ENCODE results near the gene CDH23.

The CDH23 gene

DNA sequence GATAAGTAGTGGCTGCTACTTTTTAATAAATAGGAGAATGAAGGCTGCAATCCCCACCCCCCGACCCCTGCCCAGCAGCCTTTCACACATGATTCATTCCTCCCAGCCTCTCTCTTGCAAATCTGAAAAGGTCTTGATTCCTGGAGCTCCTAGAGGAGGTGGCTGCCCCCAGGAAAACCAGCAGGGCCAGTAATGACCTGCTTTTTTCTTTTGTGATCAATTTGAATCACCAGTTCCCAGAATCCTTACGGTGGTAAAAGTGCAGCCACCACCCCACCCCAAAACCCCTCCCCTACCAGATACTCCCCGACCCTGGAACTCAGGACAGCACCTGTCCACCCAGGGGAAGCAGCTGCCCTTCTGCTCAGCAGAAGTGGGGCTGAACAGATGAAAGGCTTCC, 213.9 kb downstream of the CDH23 start:
- no peak for DNase-seq

DNA sequence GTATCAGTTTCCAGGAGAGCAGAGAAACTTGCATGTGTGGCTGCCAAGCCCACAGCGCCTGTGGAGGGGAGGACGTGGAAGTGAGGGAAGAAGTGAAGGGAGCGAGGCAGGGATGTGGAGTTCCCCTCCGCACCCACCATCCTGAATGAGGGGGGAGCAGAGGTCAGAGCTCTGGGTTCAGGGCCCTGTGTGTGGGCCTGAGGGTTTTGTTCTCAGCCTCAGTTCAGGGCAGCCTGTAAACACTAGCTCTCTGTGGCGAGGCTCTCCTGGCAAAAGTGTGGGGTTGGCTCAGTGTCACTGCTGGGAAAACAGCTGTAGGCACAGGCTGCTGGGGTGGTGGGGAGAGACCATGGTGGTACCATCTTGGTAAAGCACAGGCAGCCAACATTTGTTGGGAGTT, 214.4 kb downstream of the CDH23 start:
- DNase-seq = no peak

DNA sequence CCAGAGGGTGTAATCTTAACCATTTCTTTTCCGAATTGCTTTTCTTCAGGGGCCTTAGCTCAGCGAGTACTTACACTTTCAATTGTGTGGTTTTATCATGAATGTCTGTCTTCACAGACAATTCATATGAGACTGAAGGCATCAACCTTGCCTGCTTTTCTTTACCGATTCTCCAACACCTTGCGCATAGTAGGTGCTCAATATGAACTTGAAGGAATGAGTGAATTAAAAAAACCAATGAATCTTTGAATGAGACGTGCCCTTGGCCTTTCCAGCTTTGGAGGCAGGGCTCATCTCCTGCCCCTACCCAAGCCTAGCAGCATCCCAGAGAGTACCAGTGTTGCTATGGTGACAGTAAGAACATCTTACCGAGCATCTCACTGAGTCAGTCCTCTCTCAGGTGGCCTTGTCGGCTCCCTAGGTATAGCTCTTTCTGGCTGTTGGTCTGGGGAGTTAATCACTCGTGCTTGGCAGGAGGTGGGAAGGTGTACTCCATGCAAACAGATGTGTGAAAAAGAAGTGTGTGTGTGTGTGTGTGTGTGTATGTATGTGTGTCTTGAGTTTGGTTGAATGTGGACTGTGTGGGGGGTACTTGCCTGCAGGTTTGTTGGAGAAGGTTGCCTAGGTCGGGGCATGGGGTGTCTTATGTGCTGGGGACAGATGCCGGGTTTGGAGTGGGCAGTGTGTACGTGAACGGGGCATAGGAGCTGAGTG, 215.1 kb downstream of the CDH23 start:
- no peak for DNase-seq

DNA sequence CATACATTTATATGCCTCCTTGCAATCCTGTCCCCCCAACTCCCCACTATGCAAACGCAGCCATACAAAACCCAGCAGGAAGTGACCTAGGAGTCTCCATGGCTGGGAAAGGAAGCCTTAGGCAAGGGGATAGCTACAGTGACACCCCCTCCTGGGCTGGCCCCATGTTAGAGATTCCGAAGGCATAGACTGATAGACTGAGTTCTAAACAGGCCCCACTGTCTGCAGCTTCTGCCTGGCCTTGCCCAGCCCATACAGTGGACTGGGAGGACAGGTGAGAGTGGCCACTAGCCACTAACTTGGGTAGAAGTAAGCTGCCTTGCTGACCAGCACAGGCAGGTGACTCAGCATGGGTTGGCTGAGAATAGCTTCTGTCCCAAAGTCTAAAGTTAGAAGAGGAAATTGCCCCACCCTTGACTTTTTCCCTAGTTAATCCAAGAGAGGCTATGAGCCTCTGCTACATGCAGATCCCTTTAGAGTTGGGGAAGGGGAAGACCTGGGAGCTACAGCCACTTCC, 216.6 kb downstream of the CDH23 start:
- DNase-seq = no peak

DNA sequence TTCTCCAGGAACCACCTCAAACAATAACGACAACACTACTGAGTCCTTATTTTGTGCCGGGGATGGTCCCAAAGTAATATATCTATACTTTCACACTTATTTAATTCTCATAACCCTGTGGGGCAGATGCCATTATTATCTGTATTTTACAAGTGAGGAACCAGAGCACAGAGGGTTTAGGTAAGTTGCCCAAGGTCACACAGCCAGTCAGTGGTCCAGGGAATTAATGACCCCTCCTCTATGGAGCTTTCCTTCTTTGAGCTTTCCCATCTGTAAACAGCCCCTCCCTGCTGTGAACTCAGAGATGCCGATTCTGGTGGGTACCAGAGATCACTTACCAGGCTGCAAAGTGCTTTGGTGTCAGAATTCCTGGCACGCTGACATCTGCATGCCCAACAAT, 217.2 kb downstream of the CDH23 start:
- no peak for DNase-seq

DNA sequence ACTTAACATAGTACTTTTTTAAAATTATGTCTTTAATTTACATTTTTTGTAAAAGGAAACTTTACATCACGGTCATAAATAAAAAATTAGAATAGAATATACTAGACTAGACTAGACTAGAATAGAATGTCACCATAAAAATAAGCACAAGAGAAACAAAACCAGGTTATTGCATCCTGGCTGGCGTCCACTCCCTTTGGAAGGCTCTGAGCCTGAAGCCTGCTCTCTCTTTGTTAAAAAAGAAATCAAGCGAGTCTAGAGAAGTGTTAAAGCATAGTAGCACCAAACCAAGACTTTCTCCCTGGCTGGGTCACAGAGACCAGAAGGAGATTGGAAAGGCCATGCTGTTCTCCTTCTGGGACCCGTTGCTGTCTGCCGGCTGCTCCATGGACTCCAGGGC, 218.2 kb downstream of the CDH23 start:
- DNase-seq = no peak

DNA sequence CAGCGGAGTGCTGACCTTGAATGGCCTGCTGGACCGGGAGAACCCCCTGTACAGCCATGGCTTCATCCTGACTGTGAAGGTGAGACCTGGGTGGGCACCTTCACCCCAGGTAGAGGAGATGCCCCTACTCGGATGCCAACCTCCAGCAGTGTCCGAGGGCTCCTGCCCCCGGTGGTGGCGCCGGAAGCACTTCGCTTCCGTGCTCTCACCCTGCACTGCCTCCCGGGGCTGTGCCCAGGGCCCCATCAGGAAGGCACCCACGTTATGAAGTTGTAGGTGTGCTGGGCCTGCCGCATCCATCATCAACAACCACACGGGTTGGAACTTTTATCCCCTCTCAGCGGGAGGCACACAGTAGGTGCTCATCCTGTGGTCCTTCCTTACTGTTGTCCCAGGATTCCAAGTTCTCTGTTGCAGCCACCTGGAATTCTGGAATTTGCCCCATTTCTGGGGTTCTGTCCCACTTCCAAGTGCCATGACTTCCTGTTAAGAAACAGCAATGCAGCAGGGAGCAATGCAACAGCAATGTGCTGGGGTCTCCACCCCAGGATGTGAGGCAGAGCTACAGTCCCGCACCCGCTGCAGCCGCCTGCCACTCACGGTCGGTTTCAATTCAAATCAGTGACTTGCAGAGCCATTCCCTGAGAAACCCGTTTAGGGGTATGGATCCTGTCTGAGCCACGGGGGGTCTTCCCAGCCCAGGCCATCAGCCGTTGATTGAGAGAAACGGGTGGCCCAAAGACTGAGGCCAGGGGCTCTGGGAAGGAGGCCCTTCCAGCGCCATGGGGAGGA, 219.0 kb downstream of the CDH23 start:
- no peak for DNase-seq

DNA sequence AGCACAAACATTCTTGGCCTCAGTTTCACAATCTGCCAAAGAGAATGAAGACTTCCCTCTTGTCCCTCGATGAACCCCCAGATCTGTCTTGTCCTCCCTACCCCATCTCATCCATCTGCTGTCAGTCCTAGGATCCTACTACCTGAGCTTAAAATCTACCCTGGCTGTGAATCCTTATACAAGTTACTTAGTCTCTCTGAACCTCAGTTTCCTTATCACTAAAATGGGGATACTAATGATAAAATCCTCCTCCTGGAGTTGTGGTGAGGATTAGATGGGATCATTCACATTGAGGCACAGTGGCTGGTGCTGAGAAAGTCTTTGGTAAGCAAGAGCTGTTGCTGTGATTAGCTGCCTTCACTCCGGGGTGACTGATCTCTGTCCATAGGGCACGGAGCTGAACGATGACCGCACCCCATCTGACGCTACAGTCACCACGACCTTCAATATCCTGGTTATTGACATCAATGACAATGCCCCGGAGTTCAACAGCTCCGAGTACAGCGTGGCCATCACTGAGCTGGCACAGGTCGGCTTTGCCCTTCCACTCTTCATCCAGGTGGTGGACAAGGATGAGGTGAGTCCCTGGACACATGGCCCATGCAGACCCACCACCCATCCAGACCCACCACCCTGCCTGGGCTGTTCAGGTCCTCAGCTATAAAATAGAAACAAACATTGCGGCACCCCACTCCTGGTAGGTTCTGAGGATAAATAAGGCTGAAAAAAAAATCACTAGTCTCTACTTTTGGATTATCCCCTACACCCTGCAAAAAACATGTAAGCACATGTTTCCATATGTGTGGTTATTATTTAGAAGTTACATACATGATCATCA, 220.3 kb downstream of the CDH23 start:
- DNase-seq = no peak

DNA sequence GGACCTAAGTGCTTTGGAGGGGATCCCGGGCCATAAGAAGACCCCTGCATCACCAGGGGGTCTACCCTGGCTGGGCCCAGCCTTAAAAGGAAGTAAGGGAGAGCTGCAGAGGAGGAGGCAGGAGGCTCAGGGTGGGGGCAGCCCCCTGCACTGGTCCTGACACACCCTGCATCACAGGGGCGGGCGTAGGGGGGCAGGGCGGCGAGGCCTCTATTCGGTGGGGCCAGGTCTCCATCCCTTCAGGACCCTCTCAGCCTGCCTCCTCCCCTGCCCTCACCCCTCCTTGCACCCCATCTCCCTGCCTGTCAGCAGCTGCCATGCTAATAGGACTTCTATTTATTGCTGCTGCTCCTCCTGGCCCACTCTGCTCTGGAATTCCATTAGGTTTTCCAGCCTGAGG, 221.5 kb downstream of the CDH23 start:
- no peak for DNase-seq

DNA sequence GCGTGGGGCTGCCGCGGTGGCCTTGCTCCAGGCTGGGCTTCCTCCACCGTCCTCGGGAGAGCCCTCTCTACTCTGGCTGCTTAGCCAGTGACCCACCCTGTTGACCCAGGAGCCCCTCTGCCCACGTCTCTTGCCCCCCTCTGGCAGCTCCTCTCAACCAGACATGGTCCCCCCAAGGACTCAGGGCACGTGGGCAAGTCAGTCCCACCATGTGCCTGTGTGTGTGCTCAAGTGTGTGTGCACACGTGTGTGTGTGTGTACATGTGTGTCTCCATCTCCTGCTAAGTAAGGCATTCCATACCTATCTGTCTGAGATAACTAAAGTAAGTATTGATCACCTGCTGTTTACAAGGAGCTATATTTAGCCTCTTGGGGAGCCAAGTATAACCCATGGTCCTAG, 221.9 kb downstream of the CDH23 start:
- no peak for DNase-seq

DNA sequence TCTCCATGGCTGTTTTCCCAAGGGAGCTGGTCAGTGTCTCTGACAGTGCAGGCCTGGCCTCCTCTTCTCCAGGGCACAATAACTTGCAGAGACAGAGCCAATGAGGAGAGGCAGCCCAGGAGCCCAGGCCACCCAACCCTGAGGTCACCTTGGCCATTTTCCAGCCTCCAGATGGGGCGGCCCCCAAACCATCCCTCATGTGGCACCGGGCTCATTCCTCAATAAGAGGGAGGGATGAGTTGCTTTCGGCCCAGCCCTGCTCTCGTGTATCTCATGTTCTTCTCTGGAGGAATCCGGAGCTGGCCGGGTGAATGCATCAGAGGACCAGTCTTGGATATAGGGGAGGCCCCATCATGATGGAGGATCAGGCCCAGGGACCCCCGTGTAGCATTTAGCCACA, 223.9 kb downstream of the CDH23 start:
- no peak for DNase-seq

DNA sequence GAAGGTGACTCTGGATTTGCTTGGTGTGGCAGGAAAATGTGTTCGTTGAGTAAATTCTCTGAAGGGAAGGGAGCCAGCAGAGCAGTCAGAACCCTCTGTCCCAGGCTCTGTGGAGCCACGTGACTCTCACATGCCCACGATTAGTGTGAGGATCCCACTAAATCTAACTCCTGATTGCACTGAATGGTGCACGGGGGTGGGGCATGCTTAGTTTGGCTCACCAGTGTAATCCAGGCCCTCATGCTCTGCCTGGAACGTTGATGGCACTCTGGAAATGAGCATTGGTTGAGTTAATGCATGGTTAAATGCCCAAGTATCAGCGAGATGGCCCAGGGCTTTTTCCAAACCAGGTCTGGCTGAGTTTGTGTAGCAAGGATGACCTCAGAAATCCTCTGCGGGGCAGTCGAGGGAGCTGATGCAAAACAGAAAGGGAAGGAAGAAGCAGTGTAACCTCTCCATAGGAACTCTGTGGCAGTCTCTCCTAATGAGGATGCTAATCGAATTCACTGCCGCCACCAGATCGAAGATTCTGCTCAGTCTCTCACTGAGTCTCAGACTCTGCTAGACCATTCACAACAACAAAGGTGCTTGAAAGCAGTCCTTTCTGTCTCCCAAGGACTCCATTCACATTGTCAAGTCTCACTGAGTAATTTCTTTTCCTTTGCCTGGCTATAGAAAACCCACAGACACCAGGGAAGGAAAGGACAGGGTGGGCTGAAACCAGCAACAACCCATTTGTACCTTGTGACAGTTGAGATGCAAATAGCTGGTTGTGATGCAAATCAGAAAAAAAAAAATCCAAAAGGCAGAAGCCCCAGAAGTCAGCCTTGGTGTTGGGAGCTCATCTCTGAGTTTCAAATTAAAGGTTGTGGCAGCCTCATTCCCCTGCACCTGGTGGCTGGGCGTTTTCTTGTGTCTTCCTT, 224.8 kb downstream of the CDH23 start:
- no peak for DNase-seq

DNA sequence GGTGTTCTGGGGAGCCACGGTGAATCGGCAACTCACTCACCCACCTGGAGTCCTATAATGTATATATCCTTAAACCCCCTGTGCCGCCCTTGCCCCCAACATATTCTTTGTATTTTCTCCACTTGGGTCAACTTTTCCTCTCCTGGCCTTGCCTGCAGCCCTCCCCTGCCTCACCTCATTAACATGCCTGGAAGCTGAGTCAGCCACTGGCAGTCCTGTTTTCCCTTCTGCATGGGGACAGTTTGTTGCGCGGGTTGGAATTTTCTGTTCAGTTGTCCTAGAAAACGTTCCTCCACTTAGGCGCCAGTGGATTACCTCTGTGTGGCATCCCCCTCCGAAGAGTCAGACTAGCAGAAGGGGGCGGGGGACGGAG, 225.4 kb downstream of the CDH23 start:
- DNase-seq = peak; percentile 60

DNA sequence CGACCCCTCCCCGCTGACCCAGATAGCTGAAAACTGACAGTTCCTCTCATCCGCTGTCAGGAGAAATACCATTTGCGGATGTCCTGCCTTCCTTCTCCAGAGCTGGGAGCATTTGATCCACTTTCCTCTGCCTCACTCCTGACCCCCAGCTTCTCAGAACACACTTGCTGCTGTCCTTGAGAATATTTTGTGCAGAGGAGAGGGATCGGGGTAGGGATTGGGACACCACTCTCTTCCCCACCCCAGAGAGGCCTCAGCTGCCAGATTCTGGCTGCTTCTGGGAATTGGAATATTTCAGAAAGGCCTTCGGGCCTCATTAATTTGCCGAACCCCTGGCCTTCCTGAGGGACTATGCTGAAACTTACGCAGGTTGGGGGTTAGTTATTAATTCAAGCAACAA, 225.9 kb downstream of the CDH23 start:
- DNase-seq = no peak

DNA sequence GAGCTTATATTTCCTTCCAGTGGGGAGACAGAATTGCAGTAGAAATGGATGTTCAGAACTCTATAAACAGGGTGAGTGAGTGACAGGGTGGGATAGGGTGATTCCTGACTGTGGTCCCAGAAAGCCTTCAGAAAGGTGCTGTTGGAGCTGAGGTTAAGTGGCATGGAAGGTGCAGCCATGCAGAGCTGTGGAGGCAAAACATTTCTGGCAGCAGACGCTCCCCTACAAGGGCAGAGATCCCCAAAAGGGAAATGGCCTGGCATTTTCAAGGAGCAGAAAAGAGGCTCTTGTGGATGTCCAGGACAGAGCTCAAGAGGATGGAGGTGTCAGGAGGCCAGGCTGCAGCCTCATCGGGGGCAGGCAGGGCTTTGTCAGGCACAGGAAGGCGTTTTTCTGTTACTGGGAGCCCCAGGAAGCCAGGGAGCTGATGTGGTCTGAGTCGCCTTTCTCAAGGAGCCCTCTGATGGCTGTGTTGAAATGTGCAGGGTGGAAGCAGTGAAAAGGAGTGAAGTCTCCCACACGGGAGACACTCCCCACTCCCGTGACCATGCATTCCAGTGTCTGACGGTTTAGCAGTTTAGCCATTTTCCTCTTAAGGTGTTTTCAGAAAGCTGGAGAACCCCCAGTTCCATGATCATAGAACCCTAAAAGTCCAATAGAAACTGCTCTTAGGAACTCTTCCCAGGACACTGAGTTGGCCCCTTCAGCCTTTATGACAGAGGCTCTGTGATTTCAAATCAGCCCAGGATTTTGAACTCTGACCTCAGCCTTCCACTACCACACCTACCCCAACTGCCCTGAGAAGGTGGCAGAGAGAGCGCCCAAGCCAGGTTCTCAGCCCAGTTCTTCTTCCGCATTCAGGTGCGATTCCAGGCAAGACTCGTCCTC, 226.6 kb downstream of the CDH23 start:
- DNase-seq = peak; percentile 61

DNA sequence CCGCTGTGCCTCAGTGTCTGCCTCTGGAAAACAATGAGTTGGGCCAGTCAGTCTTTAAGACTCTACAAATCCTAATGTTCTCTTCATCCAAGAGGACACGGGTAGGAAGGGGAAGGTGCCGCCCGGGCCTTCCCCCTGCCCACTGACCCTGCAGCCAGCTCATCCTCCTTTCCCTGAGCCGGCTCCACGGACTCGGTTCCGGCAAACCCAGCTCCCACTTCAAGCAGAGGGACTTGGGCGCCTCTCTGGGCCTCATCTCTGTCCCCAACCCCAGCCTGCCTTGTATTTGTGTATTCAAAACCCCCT, 227.2 kb downstream of the CDH23 start:
- DNase-seq = no peak

DNA sequence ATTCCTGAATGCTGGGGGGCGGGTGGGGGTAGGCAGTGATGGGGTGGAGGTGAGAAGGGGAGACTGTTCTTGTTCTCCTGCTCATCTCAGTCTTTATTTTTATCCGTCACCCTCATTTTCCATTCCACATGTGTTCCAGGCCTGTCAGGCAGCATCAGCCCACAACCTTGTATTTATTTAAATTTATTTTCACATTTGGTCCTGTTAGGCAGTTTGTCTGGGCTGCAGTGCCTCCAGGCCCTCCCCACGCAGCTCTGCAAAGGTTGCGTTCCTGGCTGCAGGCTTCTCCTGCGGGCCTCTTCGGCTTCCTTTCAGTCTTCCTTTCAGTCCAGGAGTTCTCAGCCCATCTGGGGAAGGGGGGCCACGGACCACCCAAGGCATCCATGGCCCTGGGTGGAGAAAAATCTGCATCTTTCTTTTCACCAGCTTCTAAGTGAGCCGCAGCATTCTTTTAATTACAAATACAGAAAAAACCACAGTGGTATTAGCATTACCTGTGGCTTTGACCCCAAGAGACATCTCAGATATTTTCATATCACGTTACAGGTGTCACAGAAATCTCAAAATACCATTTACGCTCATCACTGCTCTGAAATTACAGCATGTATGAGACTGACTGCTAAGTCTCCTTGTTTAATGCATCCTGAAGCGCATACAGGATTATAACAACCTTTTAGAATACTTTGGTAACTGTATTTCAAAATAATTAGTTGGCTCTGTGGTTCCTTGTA, 228.9 kb downstream of the CDH23 start:
- no peak for DNase-seq

DNA sequence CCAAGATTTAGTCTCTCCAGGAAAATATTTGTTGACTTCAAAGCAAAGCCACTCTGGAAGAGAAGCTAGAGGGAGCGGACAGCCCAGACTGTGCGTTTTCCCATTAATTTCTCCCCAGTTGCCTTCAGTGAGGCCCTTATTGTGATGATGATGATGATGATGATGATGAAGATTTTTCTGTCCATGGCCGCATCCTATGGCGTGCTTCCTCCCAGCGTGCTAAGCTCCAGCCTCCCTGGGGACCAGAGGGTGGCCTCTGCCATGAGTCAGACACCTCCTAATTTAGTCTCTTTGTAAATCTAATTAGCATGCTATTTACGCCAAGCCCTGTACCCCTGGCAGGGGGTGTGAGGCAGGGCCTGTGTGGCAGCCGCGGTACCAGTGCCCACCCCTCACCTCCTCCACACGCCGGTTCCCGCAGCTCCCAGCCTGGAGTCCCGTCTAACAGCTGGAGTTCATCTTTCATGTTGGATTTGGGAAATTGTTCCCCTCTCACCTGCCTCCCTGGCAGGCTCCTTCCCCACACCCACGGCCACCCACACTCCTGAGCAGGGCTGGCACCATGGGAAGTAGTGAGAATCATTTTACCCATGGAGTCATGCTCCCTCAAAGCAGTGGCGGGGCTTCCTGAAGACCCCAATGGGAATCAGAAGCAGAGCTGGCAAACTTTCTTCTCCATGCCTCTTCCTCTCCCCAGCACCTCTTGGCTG, 230.7 kb downstream of the CDH23 start:
- no peak for DNase-seq

DNA sequence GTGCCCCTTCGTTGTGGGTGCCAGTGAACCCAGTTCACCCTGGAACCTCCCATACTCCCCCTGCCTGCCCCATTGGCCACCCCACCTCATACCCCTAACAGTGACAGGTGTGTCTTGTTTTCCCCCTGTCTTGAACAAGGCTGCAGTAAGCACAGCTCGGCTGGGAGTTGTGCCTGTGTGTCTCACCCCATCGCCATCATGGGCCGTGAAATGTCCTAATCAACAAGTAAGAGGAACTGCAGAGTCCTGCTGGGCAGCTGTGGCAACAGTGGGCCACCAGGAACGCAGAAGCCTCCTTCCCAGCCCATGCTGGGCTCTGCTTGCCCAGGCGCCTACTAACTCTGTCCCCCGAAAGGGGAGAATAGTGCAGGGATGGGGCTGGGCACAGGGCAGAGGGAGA, 231.2 kb downstream of the CDH23 start:
- no peak for DNase-seq

DNA sequence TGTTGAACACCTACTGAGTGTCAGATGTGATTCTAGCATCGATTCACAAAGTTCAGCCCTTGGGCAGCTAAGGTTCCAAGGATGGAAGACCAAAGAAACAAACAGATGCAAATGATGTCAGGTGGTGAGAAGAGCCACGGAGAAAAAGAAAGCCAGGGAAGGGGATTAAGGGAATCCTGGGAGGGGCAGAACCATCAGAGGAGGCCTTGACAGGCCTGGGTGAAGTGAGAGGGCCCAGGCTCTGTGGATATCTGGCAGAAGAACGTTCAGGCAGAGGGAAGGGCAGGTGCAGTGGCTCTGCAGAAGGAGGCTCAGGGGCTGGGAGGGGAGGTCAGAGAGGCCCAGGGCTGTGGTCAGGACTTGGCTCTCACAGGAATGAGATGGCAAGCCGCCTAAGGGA, 232.4 kb downstream of the CDH23 start:
- DNase-seq = no peak
